ENCODE data around the gene B4GALNT4. TPM values are rescaled to one million over a fixed set of nuclear protein-coding genes. Genes with fewer than 3 reads are reported as not detected.

Gene B4GALNT4
- total and polyA plus RNA-seq, 2 of the 13 experiments (the other 11 are each of a cell fraction or from before 2014, with no cell fraction given), result 30.5 to 50.1 TPM

GRCh38 chr11:396948-397548 is 27.7 kb downstream of the B4GALNT4 start (continued):
- 0 out of 2 replicates have a peak, but pooled peaks have one; percentile 49 for TF ChIP-seq ZNF142 (CRISPR knock-in tag; IDR thresholded peaks at IDR 0.05)
- 0 out of 2 replicates have a peak, but pooled peaks have one; percentile 42 for TF ChIP-seq ZNF136 (CRISPR knock-in tag; IDR thresholded peaks at IDR 0.05; ENCODE audit: low read depth)
- no peak for TF ChIP-seq ZNF709 (CRISPR knock-in tag; IDR thresholded peaks at IDR 0.05)
- TF ChIP-seq RFXAP (CRISPR knock-in tag; IDR thresholded peaks at IDR 0.05; ENCODE audit: borderline replicate concordance), result no peak
- no peak for TF ChIP-seq KLF13 (CRISPR knock-in tag; IDR thresholded peaks at IDR 0.05)
- TF ChIP-seq HOXA7 (CRISPR knock-in tag; IDR thresholded peaks at IDR 0.05), result no peak
- no peak for TF ChIP-seq ZNF550 (CRISPR knock-in tag; IDR thresholded peaks at IDR 0.05; ENCODE audit: borderline replicate concordance)
- TF ChIP-seq CREB3 (CRISPR knock-in tag; IDR thresholded peaks at IDR 0.05), result no peak
- no peak for TF ChIP-seq NAIF1 (CRISPR knock-in tag; IDR thresholded peaks at IDR 0.05; ENCODE audit: borderline replicate concordance)
- 0 out of 2 replicates have a peak, but pooled peaks have one; percentile 49 for TF ChIP-seq KLF6 (CRISPR knock-in tag; IDR thresholded peaks at IDR 0.05)
- no peak for TF ChIP-seq MZF1 (CRISPR knock-in tag; IDR thresholded peaks at IDR 0.05; ENCODE audit: borderline replicate concordance)
- no peak for TF ChIP-seq ZBTB40 (IDR thresholded peaks at IDR 0.05)
- TF ChIP-seq ZBTB40 (CRISPR knock-in tag; IDR thresholded peaks at IDR 0.05), result no peak; the same call in 1 of the 2 replicates
